Prostate gland (tissue), 2 donors: ENCODE results near the gene FGF5. TPM values are rescaled to one million over a fixed set of nuclear protein-coding genes. Genes with fewer than 3 reads are reported as not detected.

ENCODE experiments used
- DNase-seq: peaks from one replicate; pipeline ENCODE4 v3.0.0-alpha.2; 2019; ENCODE audit warnings: low spot score
- H3K27ac ChIP-seq, 2 donors: fragments of 200-600 bp; sonication (generic); 2 replicates each; pipeline ENCODE4 v1.5.1; 2017 to 2019
- H3K27me3 ChIP-seq: fragments of 200-600 bp; sonication (generic); replicated peaks from 2 replicates; pipeline ENCODE4 v1.5.1; 2019; ENCODE audit not compliant: insufficient read depth
- H3K36me3 ChIP-seq, 2 donors: fragments of 200-600 bp; sonication (generic); 1 replicate in 1 of 2; 2 replicates in 1 of 2; pipeline versions ENCODE4 v1.5.1 to v1.8.1; 2017 to 2019
- H3K4me1 ChIP-seq: fragments of 200-600 bp; sonication (generic); replicated peaks from 2 replicates; pipeline ENCODE4 v1.5.1; 2019
- H3K4me3 ChIP-seq, 2 donors: fragments of 200-600 bp; sonication (generic); 2 replicates each; pipeline ENCODE4 v1.5.1; 2017 to 2019
- H3K9me3 ChIP-seq: fragments of 200-600 bp; sonication (generic); 2 replicates; pipeline ENCODE4 v1.5.1; 2017
- CTCF ChIP-seq, 4 experiments: fragments of 200-600 bp in 2 of 4; fragments of 450-650 bp in 2 of 4; sonication (generic) in 2 of 4; IDR thresholded peaks; 1 replicate in 3 of 4; 2 replicates in 1 of 4; pipeline ENCODE4 v1.5.1; 2016 to 2019; ENCODE audit warnings: antibody characterized with exemption in 4 of 4, mild to moderate bottlenecking in 2 of 4, moderate library complexity in 2 of 4
- POLR2A ChIP-seq: fragments of 450-650 bp; IDR thresholded peaks from one replicate; pipeline ENCODE4 v1.6.1; 2016; ENCODE audit warnings: antibody characterized with exemption, mild to moderate bottlenecking
- POLR2AphosphoS5 ChIP-seq: sonication (generic); formaldehyde crosslinking; IDR thresholded peaks from one replicate; pipeline ENCODE4 v1.6.1; 2017; ENCODE audit warnings: antibody characterized with exemption
- WGBS: methylation state at CpG from one replicate; pipeline ENCODE4 v1.1.5; 2018; 5-methylcytosine and 5-hydroxymethylcytosine counted together
- intact Hi-C: fragments of 100-400 bp; cut with DNase I; formaldehyde crosslinking; loops from one replicate; pipeline ENCODE4 v1.14.2; 2022
- total RNA-seq, 2 donors: library from RNA; depleted of rRNA; stranded (reverse); fragments of >200 nt; gene quantifications; one replicate each; pipeline ENCODE4 v1.1.0, GENCODE V29; 2016

The FGF5 gene
- total RNA-seq, 2 donors from 2014 or later, result not detected

GRCh38 chr4:80252427-80252826 is 14.0 kb upstream of the FGF5 start:
- H3K27me3 ChIP-seq, result no peaks in the 10 kb centered on the region
- no peaks in the 10 kb centered on the region for H3K36me3 ChIP-seq
- no peak for DNase-seq
- no peaks in the 10 kb centered on the region for H3K9me3 ChIP-seq
- no peak for TF ChIP-seq POLR2AphosphoS5
- TF ChIP-seq POLR2A, result no peak
- TF ChIP-seq CTCF (IDR thresholded peaks at IDR 0.05), result no peak
- H3K27ac ChIP-seq, result no peak overlapping the region
- no peak overlapping the region for H3K4me3 ChIP-seq
- no peaks in the 10 kb centered on the region for H3K4me1 ChIP-seq
- intact Hi-C loops, result no loop called here

GRCh38 chr4:80252953-80253352 is 13.5 kb upstream of the FGF5 start:
- Histone ChIP-seq H3K36me3 (no peaks in the 10 kb centered on the region), H3K9me3 (no peaks in the 10 kb centered on the region), H3K27ac (no peak overlapping the region), H3K27me3 (no peaks in the 10 kb centered on the region), H3K4me1 (no peaks in the 10 kb centered on the region), H3K4me3 (no peak overlapping the region)
- no peak for DNase-seq
- TF ChIP-seq POLR2AphosphoS5 (no peak), CTCF (IDR thresholded peaks at IDR 0.05) (no peak), POLR2A (no peak)
- intact Hi-C loops, result no loop called here

DNA sequence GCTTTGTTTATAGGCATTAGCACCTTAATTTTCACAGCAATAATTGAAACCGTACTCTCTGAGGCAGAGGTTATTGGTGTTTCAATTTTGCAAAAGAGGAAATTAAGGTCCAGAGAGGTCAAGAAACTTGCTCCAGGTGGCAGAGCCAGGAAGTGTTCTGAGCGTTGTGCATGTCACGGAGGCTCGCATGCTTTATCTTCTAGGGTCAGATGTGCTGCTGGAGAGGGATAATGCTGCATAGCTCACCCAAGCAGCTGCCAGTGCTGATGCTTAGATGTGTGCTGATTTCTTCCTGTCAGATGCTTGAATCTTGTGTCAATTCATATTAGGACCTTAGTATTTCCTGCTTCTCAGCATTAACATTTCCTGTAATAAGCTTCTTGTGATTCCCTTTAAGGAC is 13.0 kb upstream of the FGF5 start:
- H3K36me3 ChIP-seq, result no peaks in the 10 kb centered on the region
- H3K4me3 ChIP-seq, result no peak overlapping the region
- H3K4me1 ChIP-seq, result no peaks in the 10 kb centered on the region
- no peak overlapping the region for H3K27ac ChIP-seq
- no peaks in the 10 kb centered on the region for H3K9me3 ChIP-seq
- TF ChIP-seq POLR2A (no peak), CTCF (IDR thresholded peaks at IDR 0.05) (no peak), POLR2AphosphoS5 (no peak)
- H3K27me3 ChIP-seq, result no peaks in the 10 kb centered on the region
- intact Hi-C loops, result no loop called here
- DNase-seq, result no peak
- WGBS, result 60% methylated on average over 4 of the region's 4 CpGs

- H3K36me3 ChIP-seq, result no peaks in the 10 kb centered on the region
These were observed 12.3 kb upstream of the FGF5 start for GRCh38 chr4:80254114-80254513.

More at GRCh38 chr4:80254114-80254513, 12.3 kb upstream of the FGF5 start:
- H3K27ac ChIP-seq, result no peak overlapping the region
- no peaks in the 10 kb centered on the region for H3K27me3 ChIP-seq
- no peak for DNase-seq
- H3K4me3 ChIP-seq, result no peak overlapping the region
- H3K9me3 ChIP-seq, result no peaks in the 10 kb centered on the region
- WGBS, result 96% methylated on average over 2 of the region's 2 CpGs
- intact Hi-C loops, result no loop called here
- TF ChIP-seq POLR2AphosphoS5 (no peak), CTCF (IDR thresholded peaks at IDR 0.05) (no peak), POLR2A (no peak)
- H3K4me1 ChIP-seq, result no peaks in the 10 kb centered on the region
